GM19324 (cell line): ENCODE measurements around the gene ABCA3.
"Not testable (repeated sequence)": the region's sequence is repeated elsewhere in the genome, so short reads cannot be mapped to it uniquely, and the experiment has no call there.

ENCODE experiments used
- ATAC-seq: cut with Tn5 transposase; IDR thresholded peaks from one replicate; pipeline ENCODE4 v1.9.1; 2021; ENCODE audit warnings: mild to moderate bottlenecking, moderate library complexity; ENCODE audit not compliant: unreplicated experiment, low FRiP score

ABCA3 gene

GRCh38 chr16:2263026-2263425, 77.5 kb downstream of the ABCA3 start:
- not testable (repeated sequence) for ATAC-seq

DNA sequence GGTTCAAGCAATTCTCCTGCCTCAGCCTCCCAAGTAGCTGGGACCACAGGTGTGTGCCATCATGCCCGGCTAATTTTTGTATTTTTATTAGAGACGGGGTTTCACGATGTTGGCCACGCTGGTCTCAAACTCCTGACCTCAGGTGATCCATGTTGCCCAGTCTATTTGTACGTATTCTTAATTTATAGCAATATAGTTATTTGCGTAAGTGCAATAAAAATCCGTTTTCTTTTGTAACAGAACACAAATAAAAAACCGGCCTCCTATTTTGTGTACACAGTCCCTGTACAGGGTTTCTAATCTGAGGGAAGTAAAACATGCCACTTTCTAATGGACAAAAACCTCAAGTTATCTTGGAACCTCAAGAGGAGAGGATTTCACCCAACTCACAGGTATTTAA, 80.3 kb downstream of the ABCA3 start:
- no peak for ATAC-seq

DNA sequence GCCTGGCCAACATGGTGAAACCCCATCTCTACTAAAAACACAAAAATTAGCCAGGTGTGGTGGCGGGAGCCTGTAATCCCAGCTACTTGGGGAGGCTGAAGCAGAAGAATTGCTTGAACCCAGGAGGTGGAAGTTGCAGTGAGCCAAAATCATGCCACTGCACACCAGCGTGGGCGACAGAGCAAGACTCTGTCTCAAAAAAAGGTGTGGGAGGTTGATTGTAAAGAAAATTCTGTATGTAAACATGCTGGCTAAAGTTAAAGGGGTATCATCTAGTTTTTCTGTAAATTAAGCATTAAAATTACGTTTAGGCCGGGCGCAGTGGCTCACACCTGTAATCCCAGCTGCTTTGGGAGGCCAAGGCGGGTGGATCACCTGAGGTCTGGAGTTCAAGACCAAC, 82.0 kb downstream of the ABCA3 start:
- not testable (repeated sequence) for ATAC-seq

DNA sequence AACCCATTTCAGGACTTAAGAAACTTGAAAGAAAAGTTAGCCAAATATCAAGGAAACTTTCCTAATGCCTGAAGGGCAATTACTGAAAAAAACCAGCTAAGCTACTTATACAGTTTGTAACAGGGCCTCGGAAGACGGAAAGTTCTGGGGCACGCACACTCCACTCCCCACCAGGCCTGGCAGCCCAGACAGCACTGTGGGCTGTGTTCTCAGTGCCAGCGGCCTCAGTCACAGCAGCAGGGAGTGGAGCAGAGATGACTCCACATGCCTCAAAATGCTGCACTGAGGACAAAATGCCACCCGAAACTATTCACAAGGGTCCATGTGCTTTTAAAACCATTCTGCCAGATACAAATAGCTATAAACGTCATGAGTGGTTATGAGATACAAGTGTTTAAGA, 82.8 kb downstream of the ABCA3 start:
- no peak for ATAC-seq

GRCh38 chr16:2256531-2257140, 83.9 kb downstream of the ABCA3 start:
- no peak for ATAC-seq

DNA sequence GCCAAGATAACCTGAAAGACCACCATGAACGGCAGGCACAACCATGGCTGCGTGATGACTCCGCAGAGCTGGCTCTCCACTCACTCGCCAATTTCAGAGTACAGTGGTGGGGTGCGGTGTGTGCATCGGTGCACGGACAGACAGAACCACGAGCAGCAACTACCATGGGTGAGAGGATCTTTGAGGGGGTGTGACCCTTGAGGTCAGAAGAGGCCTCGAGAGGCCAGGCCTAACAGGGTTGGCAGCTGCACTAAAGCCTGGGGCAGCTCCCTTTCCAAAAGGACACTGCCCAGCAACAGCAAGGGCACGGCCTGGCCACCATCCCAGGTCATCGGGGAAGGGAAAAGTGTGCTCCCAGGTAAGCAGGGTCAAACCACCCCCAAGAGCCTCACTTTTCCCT, 87.2 kb downstream of the ABCA3 start:
- no peak for ATAC-seq

DNA sequence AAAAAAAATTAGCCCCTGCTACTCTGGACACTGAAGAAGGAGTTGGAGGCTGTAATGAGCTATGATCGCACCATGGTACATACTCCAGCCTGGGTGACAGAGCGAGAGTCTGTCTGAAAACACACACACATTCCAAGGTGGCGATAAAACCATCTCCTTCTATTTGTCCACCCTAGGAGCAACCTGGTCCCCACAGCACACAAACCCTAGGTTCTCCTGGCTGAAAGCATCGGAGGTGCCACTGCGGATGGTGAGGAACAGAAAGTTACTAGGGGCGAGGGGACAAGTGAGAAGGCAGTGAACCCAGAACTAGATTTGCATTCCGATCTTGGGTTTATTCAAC, 87.8 kb downstream of the ABCA3 start:
- ATAC-seq, result no peak

DNA sequence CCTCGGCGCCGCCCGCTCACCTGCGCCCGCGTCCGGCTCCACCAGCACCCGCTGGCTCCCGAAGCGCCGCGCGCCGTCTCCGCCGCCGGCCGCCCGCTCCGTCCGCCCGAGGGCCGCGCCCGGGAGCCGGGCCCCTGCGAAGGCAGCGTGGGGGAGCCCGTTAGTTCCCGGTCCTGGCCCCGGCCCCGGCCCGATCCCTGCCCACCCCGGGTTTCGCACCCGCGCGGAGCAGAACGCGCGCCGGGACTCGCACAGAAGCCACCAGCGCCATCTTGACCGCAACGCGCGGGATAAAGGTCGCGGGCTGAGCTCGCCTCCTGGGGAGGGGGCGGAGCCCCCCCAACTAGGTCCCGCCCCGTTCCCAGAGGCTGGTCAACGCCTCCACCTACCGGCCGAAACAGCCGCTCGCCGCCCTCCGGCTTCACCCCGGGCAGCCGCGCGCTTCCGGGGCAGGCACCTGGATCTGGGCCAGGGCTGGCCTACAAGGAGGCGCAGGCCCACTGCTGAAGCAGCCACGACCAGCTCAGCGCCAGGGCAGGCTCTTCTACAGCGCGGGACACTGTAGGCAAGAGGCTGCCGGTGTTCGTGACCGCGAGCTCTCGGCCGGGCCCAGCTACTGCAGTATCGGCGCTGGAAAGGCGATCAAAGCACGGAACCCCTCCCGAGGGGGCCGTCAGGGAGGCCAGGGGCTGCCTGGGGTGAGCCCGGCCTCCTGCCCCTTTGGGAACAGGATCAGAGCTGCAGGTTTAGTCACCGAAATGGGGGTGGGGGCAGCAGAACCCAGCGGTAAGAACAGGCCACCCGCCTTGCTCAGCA, 89.0 kb downstream of the ABCA3 start, which contains the start of gene ECI1:
ECI1 (minus strand) TSS at position 292 of the 816 bp plus-strand sequence; CDS start at position 271, 21 bp downstream.
- peak; percentile 89 for ATAC-seq

DNA sequence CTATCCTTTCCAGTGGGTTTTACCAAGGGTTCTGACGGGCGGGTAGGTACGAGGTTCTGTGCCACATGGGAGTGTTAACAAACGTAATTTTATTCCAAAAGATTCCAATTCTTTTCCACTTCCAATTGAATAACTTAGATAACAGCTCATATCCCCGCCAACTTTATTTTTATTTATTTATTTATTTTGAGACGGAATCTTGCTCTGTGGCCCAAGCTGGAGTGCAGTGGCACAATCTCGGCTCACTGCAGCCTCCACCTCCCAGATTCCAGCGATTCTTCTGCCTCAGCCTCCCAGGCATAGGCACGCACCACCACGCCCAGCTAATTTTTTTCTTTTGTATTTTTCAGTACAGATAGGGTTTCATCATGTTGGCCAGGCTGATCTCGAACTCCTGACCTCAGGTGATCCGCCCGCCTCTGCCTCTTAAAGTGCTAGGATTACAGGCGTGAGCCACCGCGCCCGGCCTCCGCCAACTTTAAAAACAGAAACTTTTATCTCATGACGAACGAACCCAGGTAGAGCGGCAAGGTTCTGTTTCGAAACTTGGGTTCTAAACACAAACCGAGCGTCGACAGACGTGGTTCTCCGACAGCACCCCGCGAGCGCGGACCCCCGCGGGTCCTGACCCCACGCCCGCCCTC, 89.8 kb downstream of the ABCA3 start:
- no peak for ATAC-seq

DNA sequence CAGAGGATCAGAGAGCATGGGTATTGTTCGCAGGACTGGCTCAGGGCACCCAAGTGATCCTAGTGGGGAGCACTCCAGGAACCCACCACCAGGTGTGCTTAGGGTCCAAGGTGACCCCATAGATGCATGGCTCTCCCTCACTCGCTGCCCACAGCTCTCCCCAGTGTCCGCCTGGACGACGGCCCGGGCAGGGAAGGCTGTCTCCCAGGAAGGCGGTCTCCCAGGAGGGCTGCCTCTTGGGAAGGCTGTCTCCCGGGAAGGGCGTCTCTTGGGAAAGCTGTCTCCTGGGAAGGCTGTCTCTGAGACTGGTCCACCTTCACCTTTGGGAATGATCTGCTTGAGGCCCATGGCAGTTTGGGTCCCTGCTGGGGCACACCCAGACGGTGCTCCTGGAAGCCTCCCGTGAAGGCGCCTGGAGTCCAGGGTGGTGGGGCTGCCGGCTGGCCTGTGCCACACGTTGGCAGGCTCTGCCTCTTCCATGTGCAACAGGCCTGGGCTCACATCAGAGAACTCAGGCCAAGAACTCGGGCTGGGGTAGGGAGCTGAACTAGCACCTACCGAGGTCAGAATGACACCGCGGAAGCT, 94.1 kb downstream of the ABCA3 start:
- no peak for ATAC-seq

GRCh38 chr16:2244926-2245795, 95.4 kb downstream of the ABCA3 start:
- ATAC-seq, result no peak

DNA sequence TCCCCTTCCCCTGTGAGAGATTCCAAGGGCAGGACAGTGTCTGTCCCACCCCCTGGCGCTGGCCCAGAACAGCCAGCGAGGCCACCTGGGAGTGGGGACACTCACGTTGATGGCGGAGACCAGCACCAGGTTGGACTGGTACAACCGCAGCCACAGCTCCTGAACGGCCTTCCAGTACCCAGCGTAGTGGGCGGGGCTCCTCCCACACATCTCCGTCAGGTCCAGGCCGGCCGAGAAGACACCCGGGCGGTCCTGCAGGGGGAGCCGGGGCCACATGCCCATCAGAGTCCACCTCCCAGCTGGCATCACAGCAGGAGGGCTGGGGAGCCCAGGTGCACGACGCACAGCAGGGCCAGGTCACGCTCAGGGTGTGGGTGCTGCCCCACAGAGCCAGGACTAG, 96.2 kb downstream of the ABCA3 start:
- no peak for ATAC-seq

GRCh38 chr16:2243781-2244180, 96.7 kb downstream of the ABCA3 start:
- no peak for ATAC-seq

GRCh38 chr16:2243031-2243528, 97.4 kb downstream of the ABCA3 start:
- ATAC-seq, result no peak

- no peak for ATAC-seq
Measured at GRCh38 chr16:2242598-2242997, 97.9 kb downstream of the ABCA3 start.

- not testable (repeated sequence) for ATAC-seq
Measured at GRCh38 chr16:2240331-2240730, 100.2 kb downstream of the ABCA3 start.

- ATAC-seq, result no peak
Measured at GRCh38 chr16:2238838-2239675, 101.5 kb downstream of the ABCA3 start.

GRCh38 chr16:2238150-2238837, 102.2 kb downstream of the ABCA3 start:
- no peak for ATAC-seq
